IMR-90 (cell line): ENCODE measurements around the gene LMOD1. TPM values are rescaled to one million over a fixed set of nuclear protein-coding genes. Genes with fewer than 3 reads are reported as not detected.

Experiments
- ATAC-seq: fragments of 200-7000 bp; cut with Tn5 transposase; 2 replicates; pipeline ENCODE4 v1.9.1; 2020; ENCODE audit warnings: low read depth, mild to moderate bottlenecking, moderate library complexity
- BruUV-seq: library from RNA; stranded (reverse); fragments of 400-500 nt; replicated peaks from 2 replicates; lab custom pipeline; 2021; lab: Mats Ljungman, UMichigan
- CTCF ChIA-PET: fragments of 300-600 bp; formaldehyde crosslinking; extraction: SDS; loops from one replicate; lab custom pipeline; 2021; ENCODE audit warnings: antibody characterized with exemption; lab: Yijun Ruan, JAX
- POLR2A ChIA-PET: fragments of 300-600 bp; sonication (Branson Sonifier 250); formaldehyde crosslinking; loops from one replicate; lab custom pipeline; 2022; ENCODE audit warnings: antibody characterized with exemption; ENCODE audit not compliant: unreplicated experiment; lab: Charles Lee
- DNase-seq: peaks from one replicate; pipeline ENCODE4 v3.0.0; 2013
- H2AFZ ChIP-seq: replicated peaks from 2 replicates; pipeline ENCODE3; 2013; ENCODE audit warnings: low read length, mild to moderate bottlenecking; ENCODE audit not compliant: poor library complexity
- H2AK5ac ChIP-seq: 2 replicates; pipeline ENCODE4 v1.6.1; 2013; ENCODE audit warnings: low read depth, low read length, inconsistent platforms
- H2AK9ac ChIP-seq: replicated peaks from 2 replicates; pipeline ENCODE3; 2013; ENCODE audit warnings: mild to moderate bottlenecking, low read depth, low read length, moderate library complexity; ENCODE audit not compliant: poor library complexity
- H2BK120ac ChIP-seq: 2 replicates; pipeline ENCODE4 v1.6.1; 2013; ENCODE audit warnings: low read depth, low read length, inconsistent platforms
- H2BK15ac ChIP-seq: 3 replicates; pipeline ENCODE4 v1.6.1; 2013; ENCODE audit warnings: low read depth, low read length, inconsistent platforms
- H2BK20ac ChIP-seq: 2 replicates; pipeline ENCODE4 v1.6.1; 2013; ENCODE audit warnings: low read depth, mild to moderate bottlenecking, inconsistent platforms, low read length, moderate library complexity
- H2BK5ac ChIP-seq: 2 replicates; pipeline ENCODE4 v1.6.1; 2013; ENCODE audit warnings: mild to moderate bottlenecking, low read depth, low read length, inconsistent platforms; ENCODE audit not compliant: poor library complexity, severe bottlenecking
- H3K14ac ChIP-seq: replicated peaks from 2 replicates; pipeline ENCODE4 v1.6.1; 2013; ENCODE audit warnings: low read depth, low read length, inconsistent platforms
- H3K18ac ChIP-seq: 2 replicates; pipeline ENCODE4 v1.6.1; 2013; ENCODE audit warnings: low read depth, low read length, control low read depth
- H3K23ac ChIP-seq: 2 replicates; pipeline ENCODE4 v1.6.1; 2013; ENCODE audit warnings: low read depth, low read length, inconsistent platforms
- H3K27ac ChIP-seq: 2 replicates; pipeline ENCODE4 v1.5.1; 2013; ENCODE audit warnings: mild to moderate bottlenecking, control low read depth, low read length; ENCODE audit not compliant: insufficient read depth
- H3K27me3 ChIP-seq: 2 replicates; pipeline ENCODE4 v1.6.1; 2013; ENCODE audit warnings: low read length; ENCODE audit not compliant: control insufficient read depth, insufficient read depth
- H3K36me3 ChIP-seq: 2 replicates; pipeline ENCODE4 v1.6.1; 2013; ENCODE audit warnings: low read length, mixed read lengths; ENCODE audit not compliant: control insufficient read depth, insufficient read depth
- H3K4ac ChIP-seq: 2 replicates; pipeline ENCODE4 v1.6.1; 2013; ENCODE audit warnings: low read depth, low read length, inconsistent platforms
- H3K4me1 ChIP-seq: 2 replicates; pipeline ENCODE4 v1.6.1; 2013; ENCODE audit warnings: low read length, mixed read lengths; ENCODE audit not compliant: control insufficient read depth, insufficient read depth
- H3K4me2 ChIP-seq: 2 replicates; pipeline ENCODE4 v1.6.1; 2013; ENCODE audit warnings: low read depth, mild to moderate bottlenecking, control low read depth, low read length, moderate library complexity
- H3K4me3 ChIP-seq: 2 replicates; pipeline ENCODE4 v1.5.1; 2013; ENCODE audit warnings: low read depth, mild to moderate bottlenecking, control low read depth, low read length, moderate library complexity; ENCODE audit not compliant: insufficient read depth
- H3K56ac ChIP-seq: 2 replicates; pipeline ENCODE4 v1.6.1; 2013; ENCODE audit warnings: low read length, inconsistent platforms; ENCODE audit not compliant: insufficient read depth; ENCODE audit errors: extremely low read depth
- H3K79me1 ChIP-seq, 2 experiments: 2 replicates each; pipeline ENCODE4 v1.6.1; 2013; ENCODE audit warnings: low read length in 2 of 2, inconsistent platforms in 1 of 2, low read depth in 1 of 2
- H3K9ac ChIP-seq: 2 replicates; pipeline ENCODE4 v1.6.1; 2013; ENCODE audit warnings: low read depth, low read length, control low read depth
- H3K9me1 ChIP-seq: 2 replicates; pipeline ENCODE4 v1.6.1; 2013; ENCODE audit warnings: low read length, inconsistent platforms; ENCODE audit not compliant: insufficient read depth
- H3K9me3 ChIP-seq: 2 replicates; pipeline ENCODE4 v1.6.1; 2013; ENCODE audit warnings: low read length; ENCODE audit not compliant: control insufficient read depth, insufficient read depth
- H4K20me1 ChIP-seq: 2 replicates; pipeline ENCODE4 v1.6.1; 2013; ENCODE audit warnings: low read length, inconsistent platforms; ENCODE audit not compliant: insufficient read depth
- H4K5ac ChIP-seq: 2 replicates; pipeline ENCODE4 v1.6.1; 2013; ENCODE audit warnings: mild to moderate bottlenecking, low read depth, low read length, control low read depth
- H4K8ac ChIP-seq, 2 experiments: 2 replicates each; pipeline ENCODE4 v1.6.1; 2013; ENCODE audit warnings: low read depth in 2 of 2, low read length in 2 of 2, control low read depth in 1 of 2, inconsistent platforms in 1 of 2
- H4K91ac ChIP-seq: 2 replicates; pipeline ENCODE4 v1.6.1; 2013; ENCODE audit warnings: low read depth, low read length, inconsistent platforms; ENCODE audit not compliant: insufficient read depth
- BHLHE40 ChIP-seq: fragments of 150-350 bp; IDR thresholded peaks from 2 replicates; pipeline ENCODE4 v1.6.1; 2016; ENCODE audit warnings: mild to moderate bottlenecking, low read depth, low read length
- CHD1 ChIP-seq: IDR thresholded peaks from 2 replicates; pipeline ENCODE4 v1.6.1; 2012; ENCODE audit warnings: low read depth, low read length, improper control_type of control experiment
- MAZ ChIP-seq: IDR thresholded peaks from 2 replicates; pipeline ENCODE4 v1.6.1; 2012; ENCODE audit warnings: low read depth, mild to moderate bottlenecking, low read length, improper control_type of control experiment, moderate library complexity, borderline replicate concordance
- NFE2L2 ChIP-seq: fragments of 150-350 bp; IDR thresholded peaks from 2 replicates; pipeline ENCODE4 v1.6.1; 2016; ENCODE audit warnings: low read depth, mild to moderate bottlenecking, low read length
- WGBS, 2 experiments: methylation state at CpG; one replicate each; pipeline versions ENCODE4 v1.1.5 to v1.1.7; 2013; ENCODE audit warnings: missing lambda C conversion rate in 2 of 2; ENCODE audit not compliant: insufficient read length in 1 of 2; ENCODE audit errors: extremely low coverage in 2 of 2; 5-methylcytosine and 5-hydroxymethylcytosine counted together
- dilution Hi-C: fragments of 300-500 bp; cut with HindIII; formaldehyde crosslinking; loops from one replicate; pipeline ENCODE4 v1.14.3; 2018; ENCODE audit warnings: low sequenced_read_pairs; ENCODE audit not compliant: unreplicated experiment
- in situ Hi-C: fragments of 300-500 bp; cut with MboI; formaldehyde crosslinking; loops from 3 replicates; pipeline ENCODE4 v1.14.3; 2019; ENCODE audit warnings: low sequenced_read_pairs, inconsistent platforms, mixed read lengths
- intact Hi-C: fragments of 100-400 bp; cut with micrococcal nuclease; formaldehyde crosslinking; loops from 2 replicates; pipeline ENCODE4 v1.10.0; 2022
- polyA plus RNA-seq, 3 experiments: library from polyadenylated mRNA; depleted of rRNA; stranded (reverse); fragments of >200 nt; gene quantifications; 2 replicates each; pipeline ENCODE4 v1.2.3, GENCODE V29; 2012; ENCODE audit warnings: low replicate concordance in 1 of 3
- total RNA-seq: library from RNA; depleted of rRNA; stranded (reverse); fragments of >200 nt; gene quantifications from 2 replicates; pipeline ENCODE4 v1.2.3, GENCODE V29; 2012
- TF ChIP-seq, protein P1 (sequence below): fragments of 150-350 bp; IDR thresholded peaks from 2 replicates; pipeline ENCODE4 v1.6.1; 2016; ENCODE audit warnings: low read depth, mild to moderate bottlenecking, low read length, moderate library complexity, borderline replicate concordance

The LMOD1 gene
- total and polyA plus RNA-seq, 2 of the 4 experiments (the other 2 are of a cell fraction) = 51.7 to 53.2 TPM

GRCh38 chr1:201982082-201982622 lies 35.8 kb upstream of the LMOD1 start:
- Histone ChIP-seq H3K9me3 (no peaks in the 10 kb centered on the region), H3K27me3 (no peaks in the 10 kb centered on the region), H4K5ac (peak overlapping the region; percentile 3; the same call in 1 of the 2 replicates), H3K27ac (peak overlapping the region; percentile 65), H4K8ac (peak overlapping the region; percentile 10 to 84), H2BK5ac (peak overlapping the region; percentile 2), H2AK5ac (peak overlapping the region; percentile 78; the same call in 1 of the 2 replicates), H3K4me3 (peak overlapping the region; percentile 98), H2BK120ac (peak overlapping the region; percentile 79), H3K23ac (peak overlapping the region; percentile 63), H3K79me1 (peaks cover 12 to 49% of the 10 kb centered on the region in 2 experiments; a peak in 2 of 4 replicates), H3K4ac (peak overlapping the region; percentile 81), H3K9ac (peak overlapping the region; percentile 73), H3K56ac (peak overlapping the region; percentile 66), H2AFZ (peak overlapping the region; percentile 100), H4K20me1 (no peaks in the 10 kb centered on the region; the same call in none of the 2 replicates), H2AK9ac (peak overlapping the region; percentile 91), H4K91ac (peak overlapping the region; percentile 58; the same call in 1 of the 2 replicates), H3K9me1 (peaks cover 12% of the 10 kb centered on the region; the same call in 1 of the 2 replicates), H3K14ac (peak overlapping the region; percentile 88), H3K4me2 (peak overlapping the region; percentile 78), H3K18ac (peak overlapping the region; percentile 5; the same call in 1 of the 2 replicates), H3K36me3 (no peaks in the 10 kb centered on the region), H2BK20ac (no peak overlapping the region), H2BK15ac (peak overlapping the region; percentile 54; the same call in 1 of the 3 replicates), H3K4me1 (peaks cover 2% of the 10 kb centered on the region)
- ATAC-seq (peak; percentile 90; the same call in 1 of the 2 replicates), DNase-seq (no peak)
- intact Hi-C loops (no loop called here), dilution Hi-C loops (no loop called here), in situ Hi-C loops (no loop called here)
- WGBS, 2 experiments = 0% methylated on average over 6 of the region's 31 CpGs; no CpG with 5 or more reads in 1 of the 2 experiments
- TF ChIP-seq, protein P1, sequence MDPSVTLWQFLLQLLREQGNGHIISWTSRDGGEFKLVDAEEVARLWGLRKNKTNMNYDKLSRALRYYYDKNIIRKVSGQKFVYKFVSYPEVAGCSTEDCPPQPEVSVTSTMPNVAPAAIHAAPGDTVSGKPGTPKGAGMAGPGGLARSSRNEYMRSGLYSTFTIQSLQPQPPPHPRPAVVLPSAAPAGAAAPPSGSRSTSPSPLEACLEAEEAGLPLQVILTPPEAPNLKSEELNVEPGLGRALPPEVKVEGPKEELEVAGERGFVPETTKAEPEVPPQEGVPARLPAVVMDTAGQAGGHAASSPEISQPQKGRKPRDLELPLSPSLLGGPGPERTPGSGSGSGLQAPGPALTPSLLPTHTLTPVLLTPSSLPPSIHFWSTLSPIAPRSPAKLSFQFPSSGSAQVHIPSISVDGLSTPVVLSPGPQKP = no peak
- TF ChIP-seq CHD1 (no peak), MAZ (0 out of 2 replicates have a peak, but pooled peaks have one; percentile 48), BHLHE40 (0 out of 2 replicates have a peak, but pooled peaks have one; percentile 20), NFE2L2 (no peak)
- ChIA-PET POLR2A (interaction anchor here (0.6 kb wide), 1 partner anchor 115 kb away, joined by 4 read pairs; no protein-coding TSS in a partner anchor), CTCF (interaction anchor here (1.5 kb wide), 1 partner anchor 86 kb away, joined by 6 read pairs; no protein-coding TSS in a partner anchor)
- BruUV-seq = no TSS peak
